H1 (cell line): ENCODE results near the gene YEATS4. TPM values are rescaled to one million over a fixed set of nuclear protein-coding genes. Genes with fewer than 3 reads are reported as not detected.

Source experiments
- CBX8 ChIP-seq: fragments of 300-800, 300-1000 bp; sonication (generic); IDR thresholded peaks from 2 replicates; pipeline ENCODE4 v1.7.1; 2016; ENCODE audit warnings: low read depth, low read length, borderline replicate concordance
- JUN ChIP-seq: IDR thresholded peaks from 2 replicates; pipeline ENCODE4 v1.6.1; 2011; ENCODE audit warnings: low read depth, mild to moderate bottlenecking, improper control_type of control experiment, low read length
- PHF8 ChIP-seq: fragments of 200-600 bp; sonication (generic); conservative IDR thresholded peaks from 2 replicates; pipeline ENCODE4 v1.7.1; 2012; ENCODE audit warnings: low read depth, mild to moderate bottlenecking, inconsistent platforms, low read length, moderate library complexity
- SUZ12 ChIP-seq: fragments of 200-600 bp; sonication (generic); IDR thresholded peaks from 2 replicates; pipeline ENCODE4 v1.6.1; 2012; ENCODE audit warnings: mild to moderate bottlenecking, inconsistent platforms, low read length, moderate library complexity, mixed read lengths
- polyA plus RNA-seq, 7 experiments: library from polyadenylated mRNA; depleted of rRNA in 3 of 7; stranded (reverse) in 5 of 7; unstranded in 2 of 7; fragments of >200 nt in 5 of 7; fragments of 200-250 nt in 2 of 7; gene quantifications; 1 replicate in 5 of 7; 2 replicates in 1 of 7; 4 replicates in 1 of 7; pipeline versions ENCODE4 v1.2.1 to v1.2.3, GENCODE V29; 2011 to 2013; ENCODE audit warnings: missing spikeins in 2 of 7, mixed read lengths in 2 of 7
- total RNA-seq: library from RNA; stranded (reverse); fragmentation: NEBNext Ultra II Directional; extraction: Animal tissue kit (Norgen Biotek cat#: 25700); gene quantifications from 2 replicates; pipeline ENCODE4 v1.2.1, GENCODE V29; 2021

YEATS4 gene
- total and polyA plus RNA-seq, 2 of the 8 experiments (the other 6 are each of a cell fraction or from before 2014, with no cell fraction given) = 25.7 to 32.5 TPM

DNA sequence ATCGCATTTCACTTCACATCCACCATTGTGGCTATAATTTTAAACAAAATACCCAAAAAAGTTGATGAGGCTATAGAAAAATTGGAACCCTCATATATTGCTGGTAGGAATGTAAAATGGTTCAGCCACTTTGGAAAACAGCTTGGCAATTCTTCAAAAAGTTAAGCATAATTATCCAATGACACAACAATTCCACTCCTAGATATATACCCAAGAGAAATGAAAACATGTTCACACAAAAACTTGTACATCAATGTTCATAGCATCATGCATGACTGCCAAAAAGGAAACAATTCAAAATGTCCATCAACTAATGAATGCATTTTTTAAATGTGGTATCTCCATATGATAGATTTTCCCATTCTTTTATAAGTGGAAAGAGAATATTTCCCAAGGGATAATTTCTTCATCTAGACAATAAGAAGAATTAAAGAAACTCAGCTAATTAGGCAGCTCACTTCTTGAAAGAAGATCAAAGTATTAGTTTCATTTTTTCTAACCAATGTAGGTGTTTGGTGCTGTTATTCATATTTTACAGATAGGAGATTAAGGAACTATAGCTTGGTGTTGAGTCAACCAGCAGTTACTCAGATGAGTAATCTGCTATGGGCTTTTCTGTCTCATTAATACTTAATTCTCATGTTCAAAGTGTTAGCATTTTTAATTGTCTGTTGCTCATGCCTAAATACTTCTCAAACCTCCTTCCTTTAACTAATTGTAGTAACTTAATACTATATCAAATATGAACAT, 32.8 kb downstream of the YEATS4 start (continued):
- no peak for TF ChIP-seq JUN
- no peak for TF ChIP-seq SUZ12
- TF ChIP-seq PHF8 = no peak
- no peak for TF ChIP-seq CBX8
